Neural cell (in vitro differentiated cells): ENCODE results near the gene AK2.

Source experiments
- CTCF ChIP-seq: fragments of 450-650 bp; IDR thresholded peaks from 2 replicates; pipeline ENCODE4 v1.5.1; 2014; ENCODE audit warnings: antibody characterized with exemption, mild to moderate bottlenecking, moderate library complexity; ENCODE audit not compliant: poor library complexity, severe bottlenecking
- EP300 ChIP-seq: fragments of 450-650 bp; conservative IDR thresholded peaks from 2 replicates; pipeline ENCODE4 v1.6.1; 2014; ENCODE audit warnings: antibody characterized with exemption, mild to moderate bottlenecking, moderate library complexity; ENCODE audit not compliant: poor library complexity, severe bottlenecking
- EZH2 ChIP-seq: fragments of 200-600, 300-800 bp; shearing (Covaris generic), sonication (generic); IDR thresholded peaks from 2 replicates; pipeline ENCODE4 v1.6.1; 2014; ENCODE audit warnings: antibody characterized with exemption, low read length, borderline replicate concordance, mild to moderate bottlenecking; ENCODE audit not compliant: insufficient read depth, poor library complexity, severe bottlenecking
- RAD21 ChIP-seq: fragments of 450-650 bp; conservative IDR thresholded peaks from 2 replicates; pipeline ENCODE4 v1.6.1; 2014; ENCODE audit warnings: antibody characterized with exemption, mild to moderate bottlenecking, moderate library complexity
- REST ChIP-seq: IDR thresholded peaks from 2 replicates; pipeline ENCODE4 v1.6.1; 2012; ENCODE audit warnings: borderline replicate concordance
- TAF1 ChIP-seq: IDR thresholded peaks from 2 replicates; pipeline ENCODE4 v1.6.1; 2012; ENCODE audit warnings: low read depth

- TF ChIP-seq REST (no peak), RAD21 (no peak), EP300 (no peak), TAF1 (no peak), CTCF (no peak), EZH2 (no peak)
Observed at GRCh38 chr1:33013791-33014190, 22.9 kb downstream of the AK2 start.
